ENCODE results near the gene KIF16B. TPM values are rescaled to one million over a fixed set of nuclear protein-coding genes. Genes with fewer than 3 reads are reported as not detected.

The KIF16B gene
- total and polyA plus RNA-seq, 2 experiments from 2014 or later: 6.5 to 11.1 TPM

- Mint-ChIP-seq H3K9me3 (peaks cover 2% of the 10 kb centered on the region; the same call in 1 of the 3 replicates), H3K36me3 (ENCODE audit: low read depth) (peaks cover 16% of the 10 kb centered on the region; the same call in 2 of the 3 replicates), H3K27ac (no peak overlapping the region), H3K4me3 (no peak overlapping the region), H3K27me3 (ENCODE audit: insufficient read depth, low read depth, poor library complexity) (peaks cover 2% of the 10 kb centered on the region), H3K4me1 (no peaks in the 10 kb centered on the region)
- Histone ChIP-seq H3F3A (replicated peaks; ENCODE audit: low read depth) (no peaks in the 10 kb centered on the region), H3K79me2 (replicated peaks; ENCODE audit: insufficient read depth) (no peaks in the 10 kb centered on the region), H3K4me1 (ENCODE audit: insufficient read depth) (no peaks in the 10 kb centered on the region), H3K9me2 (ENCODE audit: insufficient read depth) (peaks cover 3% of the 10 kb centered on the region; the same call in 1 of the 2 replicates), H2AFZ (no peak overlapping the region), H3K36me3 (ENCODE audit: insufficient read depth) (no peaks in the 10 kb centered on the region), H4K20me1 (replicated peaks; ENCODE audit: insufficient read depth) (no peaks in the 10 kb centered on the region), H3K27me3 (ENCODE audit: insufficient read depth) (no peaks in the 10 kb centered on the region), H3K27ac (ENCODE audit: low read depth) (no peak overlapping the region), H3K4me2 (no peak overlapping the region), H3K4me3 (no peak overlapping the region)
- TF ChIP-seq JUNB (IDR thresholded peaks at IDR 0.05; ENCODE audit: unreplicated experiment) (no peak), ZNF114 (CRISPR knock-in tag; IDR thresholded peaks at IDR 0.05) (no peak), EZH2 (IDR thresholded peaks at IDR 0.05; ENCODE audit: low read depth, unreplicated experiment) (no peak), STAT1 (IDR thresholded peaks at IDR 0.05; ENCODE audit: unreplicated experiment) (no peak), CTCF (conservative IDR thresholded peaks at IDR 0.05; ENCODE audit: low read depth in 2 of 2) (no peak), NANOG (IDR thresholded peaks at IDR 0.05; ENCODE audit: borderline replicate concordance) (no peak), ZNF462 (CRISPR knock-in tag; IDR thresholded peaks at IDR 0.05) (no peak), ZNF331 (CRISPR knock-in tag; IDR thresholded peaks at IDR 0.05; ENCODE audit: low read depth) (no peak), POLR2AphosphoS5 (IDR thresholded peaks at IDR 0.05; ENCODE audit: low read depth) (no peak), EZH2phosphoT487 (IDR thresholded peaks at IDR 0.05; ENCODE audit: unreplicated experiment) (no peak), REST (IDR thresholded peaks at IDR 0.05; ENCODE audit: unreplicated experiment) (no peak), ETS1 (IDR thresholded peaks at IDR 0.05) (no peak), CREB1 (CRISPR knock-in tag; IDR thresholded peaks at IDR 0.05; ENCODE audit: low read depth) (no peak)
- no peak for DNase-seq (ENCODE audit: low spot score)
- no peak for ATAC-seq
These were observed 98.9 kb downstream of the KIF16B start for GRCh38 chr20:16474363-16474762.

Data from GM23338 (cell line).